ES-I3 (cell line): Measurements from ENCODE around the gene TMEM120B.
"Not testable (repeated sequence)": the region's sequence is repeated elsewhere in the genome, so short reads cannot be mapped to it uniquely, and the experiment has no call there.

Experiments used
- H3K36me3 ChIP-seq: 2 replicates; pipeline ENCODE4 v1.6.1; 2013; ENCODE audit warnings: mild to moderate bottlenecking, low read length, control low read depth, moderate library complexity; ENCODE audit not compliant: insufficient read depth
- H3K4me1 ChIP-seq: 2 replicates; pipeline ENCODE4 v1.6.1; 2013; ENCODE audit warnings: mild to moderate bottlenecking, control low read depth, low read length; ENCODE audit not compliant: insufficient read depth
- H3K9ac ChIP-seq: 2 replicates; pipeline ENCODE4 v1.6.1; 2013; ENCODE audit warnings: low read depth, mild to moderate bottlenecking, low read length, moderate library complexity
- H3K9me3 ChIP-seq: 2 replicates; pipeline ENCODE4 v1.6.1; 2013; ENCODE audit warnings: mild to moderate bottlenecking, low read length, moderate library complexity; ENCODE audit not compliant: control insufficient read depth, insufficient read depth

TMEM120B gene

DNA sequence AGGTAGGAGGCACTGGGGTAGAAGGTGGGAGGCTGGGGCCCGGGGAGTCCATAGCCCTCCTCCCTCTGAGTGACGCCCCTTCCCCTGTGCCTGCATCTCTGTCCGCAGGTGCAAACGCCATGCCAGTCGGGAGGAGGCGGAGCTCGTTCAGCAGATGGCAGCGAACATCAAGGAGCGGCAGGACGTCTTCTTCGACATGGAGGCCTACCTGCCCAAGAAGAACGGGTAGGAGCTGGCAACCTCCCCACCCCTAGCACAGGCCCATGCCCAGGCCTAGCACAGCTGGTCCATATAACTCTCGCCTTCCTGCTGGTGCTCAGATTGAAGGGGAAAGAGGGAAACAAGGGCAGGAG is 35.6 kb downstream of the TMEM120B start:
- Histone ChIP-seq H3K9ac (no peak overlapping the region), H3K36me3 (peaks cover 7% of the 10 kb centered on the region), H3K4me1 (peaks cover 11% of the 10 kb centered on the region; the same call in 1 of the 2 replicates), H3K9me3 (no peaks in the 10 kb centered on the region)

- peaks cover 6% of the 10 kb centered on the region for H3K36me3 ChIP-seq
- no peak overlapping the region for H3K9ac ChIP-seq
- H3K4me1 ChIP-seq = peaks cover 11% of the 10 kb centered on the region; the same call in 1 of the 2 replicates
- no peaks in the 10 kb centered on the region for H3K9me3 ChIP-seq
These were observed 36.2 kb downstream of the TMEM120B start for GRCh38 chr12:121748571-121749265.

DNA sequence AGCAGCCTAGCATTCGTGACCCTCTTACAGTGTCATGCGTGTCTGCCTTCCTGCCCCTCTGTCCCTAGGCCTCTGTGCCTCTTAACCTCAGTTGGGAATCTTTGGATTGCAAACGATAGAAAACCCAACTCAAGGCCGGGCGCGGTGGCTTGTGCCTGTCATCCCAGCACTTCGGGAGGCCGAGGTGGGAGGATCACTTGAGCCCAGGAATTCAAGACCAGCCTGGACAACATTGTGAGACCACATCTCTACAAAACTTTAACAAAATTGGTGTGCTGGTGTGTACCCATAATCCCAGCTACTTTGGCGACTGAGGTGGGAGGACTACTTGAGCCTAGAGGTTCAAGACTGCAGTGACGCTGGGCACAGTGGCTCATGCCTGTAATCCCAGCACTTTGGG is 36.7 kb downstream of the TMEM120B start:
- Histone ChIP-seq H3K9ac (no peak overlapping the region), H3K36me3 (peaks cover 5% of the 10 kb centered on the region), H3K4me1 (peaks cover 11% of the 10 kb centered on the region; the same call in 1 of the 2 replicates), H3K9me3 (no peaks in the 10 kb centered on the region)

GRCh38 chr12:121750507-121750955 is 38.0 kb downstream of the TMEM120B start:
- Histone ChIP-seq H3K9ac (no peak overlapping the region), H3K4me1 (peaks cover 11% of the 10 kb centered on the region; the same call in 1 of the 2 replicates), H3K9me3 (no peaks in the 10 kb centered on the region), H3K36me3 (no peaks in the 10 kb centered on the region; the same call in 1 of the 2 replicates)

GRCh38 chr12:121751034-121751433 is 38.5 kb downstream of the TMEM120B start:
- H3K36me3 ChIP-seq = no peaks in the 10 kb centered on the region; the same call in 1 of the 2 replicates
- no peaks in the 10 kb centered on the region for H3K9me3 ChIP-seq
- H3K4me1 ChIP-seq = peaks cover 11% of the 10 kb centered on the region; the same call in 1 of the 2 replicates
- no peak overlapping the region for H3K9ac ChIP-seq

DNA sequence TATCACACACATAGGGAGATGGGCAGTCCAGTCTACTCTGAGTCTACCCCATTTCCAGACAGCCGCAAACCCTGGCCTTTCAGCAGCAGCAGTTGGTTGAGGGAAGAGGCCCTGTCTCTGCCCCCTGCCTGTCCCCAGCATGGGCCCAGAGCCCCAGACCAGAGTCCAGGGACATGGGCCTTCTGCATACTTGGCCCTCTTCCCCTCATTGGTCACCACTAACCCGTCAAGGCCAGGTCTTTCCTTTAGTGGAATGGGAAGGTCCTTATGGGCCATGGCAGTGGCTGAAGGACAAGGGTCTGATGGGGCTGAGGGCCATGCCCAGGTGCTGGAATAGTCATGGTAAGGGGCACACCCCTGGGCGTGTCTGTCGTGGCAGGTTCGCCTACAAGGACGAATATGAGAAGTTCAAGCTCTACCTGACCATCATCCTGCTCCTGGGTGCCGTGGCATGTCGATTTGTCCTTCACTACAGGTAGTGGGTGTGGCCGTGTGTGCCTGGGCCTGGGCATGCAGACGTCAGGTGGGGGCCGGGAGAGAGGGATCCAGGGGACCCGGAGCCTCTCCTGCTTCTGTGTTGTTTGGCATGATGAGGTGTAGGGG is 39.3 kb downstream of the TMEM120B start:
- H3K36me3 ChIP-seq = no peaks in the 10 kb centered on the region; the same call in 1 of the 2 replicates

GRCh38 chr12:121753844-121754264 is 41.3 kb downstream of the TMEM120B start:
- H3K9ac ChIP-seq = no peak overlapping the region
- peaks cover 3% of the 10 kb centered on the region; the same call in 1 of the 2 replicates for H3K4me1 ChIP-seq
- no peaks in the 10 kb centered on the region; the same call in 1 of the 2 replicates for H3K36me3 ChIP-seq
- no peaks in the 10 kb centered on the region for H3K9me3 ChIP-seq

More for the DNA sequence above, 39.3 kb downstream of the TMEM120B start:
- Histone ChIP-seq H3K9me3 (no peaks in the 10 kb centered on the region), H3K4me1 (peaks cover 11% of the 10 kb centered on the region; the same call in 1 of the 2 replicates), H3K9ac (no peak overlapping the region)

GRCh38 chr12:121754836-121755235 is 42.3 kb downstream of the TMEM120B start:
- H3K4me1 ChIP-seq = no peaks in the 10 kb centered on the region
- no peaks in the 10 kb centered on the region; the same call in 1 of the 2 replicates for H3K36me3 ChIP-seq
- no peak overlapping the region for H3K9ac ChIP-seq
- no peaks in the 10 kb centered on the region for H3K9me3 ChIP-seq

DNA sequence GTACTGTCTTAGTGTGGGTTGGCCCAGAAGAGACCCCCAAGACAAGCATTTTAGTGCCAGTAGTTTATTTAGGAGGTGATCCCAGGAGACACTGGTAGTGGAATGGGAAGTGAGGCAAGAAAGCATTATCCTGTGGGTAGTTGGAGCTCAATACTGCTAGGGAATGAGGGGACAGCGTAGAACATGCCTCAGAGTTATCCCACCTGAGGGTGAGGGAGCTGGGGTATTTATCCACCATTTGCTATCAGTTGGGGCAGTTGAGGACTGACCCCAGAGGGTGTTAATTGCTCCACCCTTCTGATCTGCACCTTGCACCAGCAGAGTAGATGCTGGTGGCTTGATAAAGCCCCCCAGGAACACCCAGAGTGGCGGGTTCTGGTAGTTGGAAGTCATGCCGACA is 43.0 kb downstream of the TMEM120B start:
- no peaks in the 10 kb centered on the region for H3K9me3 ChIP-seq
- H3K9ac ChIP-seq = no peak overlapping the region
- no peaks in the 10 kb centered on the region for H3K4me1 ChIP-seq
- no peaks in the 10 kb centered on the region; the same call in 1 of the 2 replicates for H3K36me3 ChIP-seq

DNA sequence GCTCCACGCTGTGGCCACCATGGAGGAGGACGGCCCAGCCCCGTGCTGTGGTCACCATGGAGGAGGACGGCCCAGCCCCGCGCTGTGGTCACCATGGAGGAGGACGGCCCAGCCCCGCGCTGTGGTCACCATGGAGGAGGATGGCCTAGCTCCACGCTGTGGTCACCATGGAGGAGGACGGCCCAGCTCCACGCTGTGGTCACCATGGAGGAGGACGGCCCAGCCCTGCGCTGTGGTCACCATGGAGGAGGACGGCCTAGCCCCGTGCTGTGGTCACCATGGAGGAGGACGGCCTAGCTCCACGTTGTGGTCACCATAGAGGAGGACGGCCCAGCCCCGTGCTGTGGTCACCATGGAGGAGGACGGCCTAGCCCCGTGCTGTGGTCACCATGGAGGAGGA is 46.0 kb downstream of the TMEM120B start:
- not testable (repeated sequence) for H3K36me3 ChIP-seq, H3K9ac ChIP-seq, H3K9me3 ChIP-seq, H3K4me1 ChIP-seq

DNA sequence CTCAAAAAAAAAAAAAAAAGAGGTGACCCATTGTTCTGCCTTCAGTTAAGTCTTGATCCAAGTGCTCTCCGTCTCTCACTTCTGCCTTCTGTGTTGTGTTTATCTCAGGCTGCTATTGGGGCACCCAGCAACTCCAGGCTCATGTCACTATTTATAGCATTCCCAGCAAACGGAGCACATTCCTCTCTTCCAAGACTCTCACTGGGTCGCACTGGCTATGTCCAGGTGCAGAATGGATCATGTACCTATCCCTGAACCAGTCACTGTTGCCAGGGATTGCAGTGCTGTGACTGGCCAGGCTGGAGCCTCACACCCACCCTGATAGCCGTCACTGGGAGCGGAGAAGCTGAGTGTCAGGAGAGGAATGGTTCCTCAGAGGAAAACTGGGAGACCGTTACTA is 49.7 kb downstream of the TMEM120B start:
- Histone ChIP-seq H3K9me3 (no peaks in the 10 kb centered on the region), H3K9ac (no peak overlapping the region), H3K4me1 (peaks cover 15% of the 10 kb centered on the region; the same call in 1 of the 2 replicates), H3K36me3 (no peaks in the 10 kb centered on the region; the same call in 1 of the 2 replicates)

GRCh38 chr12:121764808-121765207 is 52.3 kb downstream of the TMEM120B start:
- Histone ChIP-seq H3K4me1 (peaks cover 16% of the 10 kb centered on the region; the same call in 1 of the 2 replicates), H3K9ac (no peak overlapping the region), H3K36me3 (no peaks in the 10 kb centered on the region; the same call in 1 of the 2 replicates), H3K9me3 (no peaks in the 10 kb centered on the region)

GRCh38 chr12:121765573-121765972 is 53.0 kb downstream of the TMEM120B start:
- Histone ChIP-seq H3K36me3 (no peaks in the 10 kb centered on the region; the same call in 1 of the 2 replicates), H3K4me1 (peaks cover 23% of the 10 kb centered on the region), H3K9ac (no peak overlapping the region)

GRCh38 chr12:121766290-121767039 is 53.9 kb downstream of the TMEM120B start:
- no peaks in the 10 kb centered on the region for H3K9me3 ChIP-seq
- H3K4me1 ChIP-seq = peaks cover 29% of the 10 kb centered on the region
- H3K9ac ChIP-seq = no peak overlapping the region
- H3K36me3 ChIP-seq = no peaks in the 10 kb centered on the region; the same call in 1 of the 2 replicates

More at GRCh38 chr12:121765573-121765972, 53.0 kb downstream of the TMEM120B start:
- no peaks in the 10 kb centered on the region for H3K9me3 ChIP-seq
